ENCODE measurements around the gene PPID. TPM values are rescaled to one million over a fixed set of nuclear protein-coding genes. Genes with fewer than 3 reads are reported as not detected.

Gene PPID
- total and polyA plus RNA-seq, 5 donors from 2014 or later, result 18.3 to 50.4 (median 44.9) TPM

- no peak for DNase-seq
These were observed 47.1 kb downstream of the PPID start for GRCh38 chr4:158676076-158676475.

GRCh38 chr4:158673633-158674032, 49.6 kb downstream of the PPID start:
- Histone ChIP-seq H3K4me1 (ENCODE audit: control insufficient read depth, insufficient read depth, low read length, poor library complexity, severe bottlenecking) (peaks cover 19% of the 10 kb centered on the region), H3K36me3 (ENCODE audit: control insufficient read depth, insufficient read depth, low read length) (no peaks in the 10 kb centered on the region), H3K9me3 (ENCODE audit: control insufficient read depth in 2 of 2, low read length in 2 of 2) (no peaks in the 10 kb centered on the region), H3K27me3 (ENCODE audit: control insufficient read depth, insufficient read depth, low read length) (no peaks in the 10 kb centered on the region), H3K4me3 (ENCODE audit: low read depth, low read length) (no peak overlapping the region), H3K27ac (ENCODE audit: insufficient read depth, low read length, poor library complexity, severe bottlenecking) (no peak overlapping the region)
- Mint-ChIP-seq H3K9me3 (no peaks in the 10 kb centered on the region), H3K4me3 (peak overlapping the region in 3 of 4 donors; percentile 8 to 27 (median 19)), H3K27me3 (no peaks in the 10 kb centered on the region), H3K36me3 (peaks cover 8% of the 10 kb centered on the region), H3K27ac (no peak overlapping the region), H3K4me1 (peaks cover 9 to 43% (median 33%) of the 10 kb centered on the region in 4 donors)
- ATAC-seq (ENCODE audit: low read depth in 2 of 2) (no peak), DNase-seq (no peak)

More at GRCh38 chr4:158676076-158676475, 47.1 kb downstream of the PPID start:
- H3K36me3 ChIP-seq (ENCODE audit: control insufficient read depth, insufficient read depth, low read length), result no peaks in the 10 kb centered on the region
- Mint-ChIP-seq H3K4me1 (peaks cover 7 to 32% (median 26%) of the 10 kb centered on the region in 4 donors), H3K4me3 (peak overlapping the region in 1 of 4 donors; percentile 18), H3K27me3 (no peaks in the 10 kb centered on the region), H3K9me3 (no peaks in the 10 kb centered on the region), H3K27ac (no peak overlapping the region), H3K36me3 (peaks cover 15% of the 10 kb centered on the region)
- H3K4me3 ChIP-seq (ENCODE audit: low read depth, low read length), result no peak overlapping the region
- H3K27ac ChIP-seq (ENCODE audit: insufficient read depth, low read length, poor library complexity, severe bottlenecking), result no peak overlapping the region
- H3K27me3 ChIP-seq (ENCODE audit: control insufficient read depth, insufficient read depth, low read length), result no peaks in the 10 kb centered on the region
- ATAC-seq (ENCODE audit: low read depth in 2 of 2), result no peak
- H3K4me1 ChIP-seq (ENCODE audit: control insufficient read depth, insufficient read depth, low read length, poor library complexity, severe bottlenecking), result peaks cover 11% of the 10 kb centered on the region
- no peaks in the 10 kb centered on the region for H3K9me3 ChIP-seq (ENCODE audit: control insufficient read depth in 2 of 2, low read length in 2 of 2)

- Histone ChIP-seq H3K27me3 (ENCODE audit: control insufficient read depth, insufficient read depth, low read length) (no peaks in the 10 kb centered on the region), H3K4me3 (ENCODE audit: low read depth, low read length) (peak within 1 kb of the TSS; percentile 88), H3K36me3 (ENCODE audit: control insufficient read depth, insufficient read depth, low read length) (no peaks in the 10 kb centered on the region), H3K27ac (ENCODE audit: insufficient read depth, low read length, poor library complexity, severe bottlenecking) (peak within 1 kb of the TSS; percentile 95), H3K9me3 (ENCODE audit: control insufficient read depth in 2 of 2, low read length in 2 of 2) (no peaks in the 10 kb centered on the region), H3K4me1 (ENCODE audit: control insufficient read depth, insufficient read depth, low read length, poor library complexity, severe bottlenecking) (peaks cover 19% of the 10 kb centered on the region)
- H3K36me3 Mint-ChIP-seq, result peaks cover 8% of the 10 kb centered on the region
- H3K27me3 Mint-ChIP-seq, result no peaks in the 10 kb centered on the region
- H3K4me1 Mint-ChIP-seq, result peaks cover 5 to 43% (median 30%) of the 10 kb centered on the region in 4 donors
- H3K27ac Mint-ChIP-seq, result peak within 1 kb of the TSS; percentile 97 to 99 (median 97)
- no peaks in the 10 kb centered on the region for H3K9me3 Mint-ChIP-seq
- peak within 1 kb of the TSS; percentile 93 to 95 (median 94) for H3K4me3 Mint-ChIP-seq
- ATAC-seq (ENCODE audit: low read depth in 2 of 2) (peak; percentile 87 to 88), DNase-seq (peak; percentile 98 to 100 (median 98))
These were observed 51.0 kb downstream of the PPID start, which contains the start of gene ETFDH for GRCh38 chr4:158671915-158672806. ETFDH (plus strand) TSS chr4:158672296; CDS start chr4:158672457, 161 bp downstream.

- H3K27ac Mint-ChIP-seq, result peak within 1 kb of the TSS; percentile 97 to 99 (median 97)
- DNase-seq (no peak), ATAC-seq (ENCODE audit: low read depth in 2 of 2) (no peak)
- peaks cover 8% of the 10 kb centered on the region for H3K36me3 Mint-ChIP-seq
- Histone ChIP-seq H3K36me3 (ENCODE audit: control insufficient read depth, insufficient read depth, low read length) (no peaks in the 10 kb centered on the region), H3K4me3 (ENCODE audit: low read depth, low read length) (peak within 1 kb of the TSS; percentile 88), H3K4me1 (ENCODE audit: control insufficient read depth, insufficient read depth, low read length, poor library complexity, severe bottlenecking) (peaks cover 19% of the 10 kb centered on the region), H3K27ac (ENCODE audit: insufficient read depth, low read length, poor library complexity, severe bottlenecking) (peak within 1 kb of the TSS; percentile 95), H3K9me3 (ENCODE audit: control insufficient read depth in 2 of 2, low read length in 2 of 2) (no peaks in the 10 kb centered on the region), H3K27me3 (ENCODE audit: control insufficient read depth, insufficient read depth, low read length) (no peaks in the 10 kb centered on the region)
- no peaks in the 10 kb centered on the region for H3K27me3 Mint-ChIP-seq
- peaks cover 5 to 40% (median 27%) of the 10 kb centered on the region in 4 donors for H3K4me1 Mint-ChIP-seq
- H3K4me3 Mint-ChIP-seq, result peak within 1 kb of the TSS; percentile 93 to 95 (median 94)
- H3K9me3 Mint-ChIP-seq, result no peaks in the 10 kb centered on the region
These were observed 51.6 kb downstream of the PPID start, which contains the start of gene C4orf46 for GRCh38 chr4:158671665-158671914. C4orf46 (minus strand) TSS chr4:158671887; CDS start chr4:158671801, 86 bp downstream.

GRCh38 chr4:158670975-158671664, 52.1 kb downstream of the PPID start:
- peaks cover 19% of the 10 kb centered on the region for H3K4me1 ChIP-seq (ENCODE audit: control insufficient read depth, insufficient read depth, low read length, poor library complexity, severe bottlenecking)
- no peaks in the 10 kb centered on the region for H3K27me3 ChIP-seq (ENCODE audit: control insufficient read depth, insufficient read depth, low read length)
- Mint-ChIP-seq H3K4me3 (peak overlapping the region; percentile 93 to 95 (median 94)), H3K27ac (peak overlapping the region; percentile 97 to 99 (median 97)), H3K4me1 (peaks cover 5 to 38% (median 25%) of the 10 kb centered on the region in 4 donors), H3K36me3 (peaks cover 7% of the 10 kb centered on the region), H3K9me3 (no peaks in the 10 kb centered on the region), H3K27me3 (no peaks in the 10 kb centered on the region)
- H3K27ac ChIP-seq (ENCODE audit: insufficient read depth, low read length, poor library complexity, severe bottlenecking), result peak overlapping the region; percentile 95
- H3K4me3 ChIP-seq (ENCODE audit: low read depth, low read length), result peak overlapping the region; percentile 88
- no peak for ATAC-seq (ENCODE audit: low read depth in 2 of 2)
- H3K36me3 ChIP-seq (ENCODE audit: control insufficient read depth, insufficient read depth, low read length), result no peaks in the 10 kb centered on the region
- DNase-seq, result peak; percentile 38 to 63 (median 51)
- no peaks in the 10 kb centered on the region for H3K9me3 ChIP-seq (ENCODE audit: control insufficient read depth in 2 of 2, low read length in 2 of 2)

GRCh38 chr4:158669310-158669709, 53.9 kb downstream of the PPID start:
- H3K4me3 Mint-ChIP-seq, result peak overlapping the region in 1 of 4 donors; percentile 7
- no peak for ATAC-seq (ENCODE audit: low read depth in 2 of 2)

GRCh38 chr4:158667651-158668198, 55.5 kb downstream of the PPID start:
- peaks cover 3% of the 10 kb centered on the region for H3K36me3 Mint-ChIP-seq
- no peak overlapping the region for H3K27ac Mint-ChIP-seq
- H3K36me3 ChIP-seq (ENCODE audit: control insufficient read depth, insufficient read depth, low read length), result no peaks in the 10 kb centered on the region
- no peak overlapping the region for H3K4me3 ChIP-seq (ENCODE audit: low read depth, low read length)
- no peak overlapping the region for H3K4me3 Mint-ChIP-seq
- H3K9me3 Mint-ChIP-seq, result no peaks in the 10 kb centered on the region
- DNase-seq (peak in 2 of 3 donors; percentile 33 to 50), ATAC-seq (ENCODE audit: low read depth in 2 of 2) (no peak)
- peaks cover 5 to 22% (median 16%) of the 10 kb centered on the region in 4 donors for H3K4me1 Mint-ChIP-seq
- no peak overlapping the region for H3K27ac ChIP-seq (ENCODE audit: insufficient read depth, low read length, poor library complexity, severe bottlenecking)
- no peaks in the 10 kb centered on the region for H3K27me3 Mint-ChIP-seq
- no peaks in the 10 kb centered on the region for H3K9me3 ChIP-seq (ENCODE audit: control insufficient read depth in 2 of 2, low read length in 2 of 2)
- H3K27me3 ChIP-seq (ENCODE audit: control insufficient read depth, insufficient read depth, low read length), result no peaks in the 10 kb centered on the region
- peaks cover 13% of the 10 kb centered on the region for H3K4me1 ChIP-seq (ENCODE audit: control insufficient read depth, insufficient read depth, low read length, poor library complexity, severe bottlenecking)

More at GRCh38 chr4:158669310-158669709, 53.9 kb downstream of the PPID start:
- no peaks in the 10 kb centered on the region for H3K27me3 ChIP-seq (ENCODE audit: control insufficient read depth, insufficient read depth, low read length)
- no peak overlapping the region for H3K27ac ChIP-seq (ENCODE audit: insufficient read depth, low read length, poor library complexity, severe bottlenecking)
- no peaks in the 10 kb centered on the region for H3K36me3 ChIP-seq (ENCODE audit: control insufficient read depth, insufficient read depth, low read length)
- no peak for DNase-seq
- H3K4me1 Mint-ChIP-seq, result peaks cover 5 to 32% (median 21%) of the 10 kb centered on the region in 4 donors
- no peak overlapping the region for H3K4me3 ChIP-seq (ENCODE audit: low read depth, low read length)
- peaks cover 19% of the 10 kb centered on the region for H3K4me1 ChIP-seq (ENCODE audit: control insufficient read depth, insufficient read depth, low read length, poor library complexity, severe bottlenecking)
- no peak overlapping the region for H3K27ac Mint-ChIP-seq
- no peaks in the 10 kb centered on the region for H3K9me3 Mint-ChIP-seq
- no peaks in the 10 kb centered on the region for H3K27me3 Mint-ChIP-seq
- H3K9me3 ChIP-seq (ENCODE audit: control insufficient read depth in 2 of 2, low read length in 2 of 2), result no peaks in the 10 kb centered on the region
- peaks cover 3% of the 10 kb centered on the region for H3K36me3 Mint-ChIP-seq
